ENCODE results near the gene GPHA2.

Gene GPHA2

GRCh38 chr11:64925536-64926436 lies 9.9 kb downstream of the GPHA2 start:
- TF ChIP-seq, protein P1, sequence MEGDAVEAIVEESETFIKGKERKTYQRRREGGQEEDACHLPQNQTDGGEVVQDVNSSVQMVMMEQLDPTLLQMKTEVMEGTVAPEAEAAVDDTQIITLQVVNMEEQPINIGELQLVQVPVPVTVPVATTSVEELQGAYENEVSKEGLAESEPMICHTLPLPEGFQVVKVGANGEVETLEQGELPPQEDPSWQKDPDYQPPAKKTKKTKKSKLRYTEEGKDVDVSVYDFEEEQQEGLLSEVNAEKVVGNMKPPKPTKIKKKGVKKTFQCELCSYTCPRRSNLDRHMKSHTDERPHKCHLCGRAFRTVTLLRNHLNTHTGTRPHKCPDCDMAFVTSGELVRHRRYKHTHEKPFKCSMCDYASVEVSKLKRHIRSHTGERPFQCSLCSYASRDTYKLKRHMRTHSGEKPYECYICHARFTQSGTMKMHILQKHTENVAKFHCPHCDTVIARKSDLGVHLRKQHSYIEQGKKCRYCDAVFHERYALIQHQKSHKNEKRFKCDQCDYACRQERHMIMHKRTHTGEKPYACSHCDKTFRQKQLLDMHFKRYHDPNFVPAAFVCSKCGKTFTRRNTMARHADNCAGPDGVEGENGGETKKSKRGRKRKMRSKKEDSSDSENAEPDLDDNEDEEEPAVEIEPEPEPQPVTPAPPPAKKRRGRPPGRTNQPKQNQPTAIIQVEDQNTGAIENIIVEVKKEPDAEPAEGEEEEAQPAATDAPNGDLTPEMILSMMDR (IDR thresholded peaks at IDR 0.05; ENCODE audit: low read depth, low read length, missing control alignments) = no peak
- in situ Hi-C loops (cut with HindIII; ENCODE audit: low sequenced_read_pairs) = no loop called here
- H3K4me3 ChIP-seq (ENCODE audit: low read depth, low read length) = peak overlapping the region; percentile 75
- DNase-seq (ENCODE audit: low read depth) = no peak

- TF ChIP-seq, protein P1 (IDR thresholded peaks at IDR 0.05; ENCODE audit: low read depth, low read length, missing control alignments) = no peak
- DNase-seq (ENCODE audit: low read depth) = no peak
- H3K4me3 ChIP-seq (ENCODE audit: low read depth, low read length) = peak overlapping the region; percentile 75
Observed at GRCh38 chr11:64924910-64925284, 10.8 kb downstream of the GPHA2 start.

GRCh38 chr11:64923944-64924909 lies 11.5 kb downstream of the GPHA2 start, which contains the start of gene PPP2R5B:
Gene PPP2R5B (plus strand): TSS chr11:64924689. CDS start chr11:64925735, 1,046 bp downstream.
- peak within 1 kb of the TSS; percentile 75 for H3K4me3 ChIP-seq (ENCODE audit: low read depth, low read length)
- DNase-seq (ENCODE audit: low read depth) = peak; percentile 74
- in situ Hi-C loops (cut with HindIII; ENCODE audit: low sequenced_read_pairs) = no loop called here
- TF ChIP-seq, protein P1 (IDR thresholded peaks at IDR 0.05; ENCODE audit: low read depth, low read length, missing control alignments) = no peak

More at GRCh38 chr11:64924910-64925284, 10.8 kb downstream of the GPHA2 start:
- in situ Hi-C loops (cut with HindIII; ENCODE audit: low sequenced_read_pairs) = no loop called here

DNA sequence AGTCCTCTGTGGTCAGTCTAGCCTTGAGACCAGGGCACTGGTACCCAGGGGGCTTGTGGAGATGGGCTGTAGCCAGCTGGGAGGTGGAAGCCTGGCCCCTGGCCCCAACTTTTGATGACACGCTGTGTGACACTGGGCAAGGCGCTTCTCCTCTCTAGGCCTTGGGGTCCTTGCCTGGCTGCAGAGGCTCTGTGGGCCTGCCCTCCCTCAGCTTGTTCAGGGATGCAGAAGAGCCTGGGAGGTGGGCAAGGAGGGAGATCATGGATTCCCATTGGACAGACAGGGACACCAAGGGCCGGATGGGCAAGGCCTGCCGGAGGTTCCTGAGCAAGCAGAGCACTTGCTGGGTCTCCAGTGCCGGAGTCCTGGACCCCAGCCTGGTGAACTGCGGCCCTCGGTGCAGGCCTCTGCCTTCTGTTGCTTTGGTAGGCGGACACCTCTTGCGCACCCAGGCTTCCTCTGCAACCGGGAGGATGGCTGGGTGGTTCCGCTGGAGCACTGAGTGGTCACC lies 12.5 kb downstream of the GPHA2 start:
- no peak for DNase-seq (ENCODE audit: low read depth)
- TF ChIP-seq, protein P1 (IDR thresholded peaks at IDR 0.05; ENCODE audit: low read depth, low read length, missing control alignments) = no peak
- in situ Hi-C loops (cut with HindIII; ENCODE audit: low sequenced_read_pairs) = no loop called here
- H3K4me3 ChIP-seq (ENCODE audit: low read depth, low read length) = no peak overlapping the region

DNA sequence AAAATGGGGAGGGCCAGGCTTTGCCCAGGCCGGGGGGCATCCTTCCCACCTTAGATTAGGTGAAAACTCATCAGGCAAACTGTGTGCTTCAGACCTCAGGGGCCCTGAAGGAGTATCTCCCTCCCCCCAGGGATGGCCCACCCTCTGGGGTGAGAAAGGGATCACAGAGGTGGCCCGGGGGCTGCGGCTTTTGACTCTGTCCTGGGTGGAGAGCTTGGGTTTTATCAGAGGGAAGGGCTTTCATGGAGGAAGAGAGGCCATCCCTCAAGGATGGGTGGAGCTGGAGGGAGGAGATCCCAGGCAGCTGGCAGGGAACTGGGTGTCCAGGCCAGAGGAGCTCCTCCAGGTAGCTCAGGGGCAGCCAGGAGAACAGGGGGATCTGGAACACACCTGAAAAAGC lies 14.3 kb downstream of the GPHA2 start:
- DNase-seq (ENCODE audit: low read depth) = no peak
- TF ChIP-seq, protein P1 (IDR thresholded peaks at IDR 0.05; ENCODE audit: low read depth, low read length, missing control alignments) = no peak
- in situ Hi-C loops (cut with HindIII; ENCODE audit: low sequenced_read_pairs) = no loop called here
- no peak overlapping the region for H3K4me3 ChIP-seq (ENCODE audit: low read depth, low read length)

DNA sequence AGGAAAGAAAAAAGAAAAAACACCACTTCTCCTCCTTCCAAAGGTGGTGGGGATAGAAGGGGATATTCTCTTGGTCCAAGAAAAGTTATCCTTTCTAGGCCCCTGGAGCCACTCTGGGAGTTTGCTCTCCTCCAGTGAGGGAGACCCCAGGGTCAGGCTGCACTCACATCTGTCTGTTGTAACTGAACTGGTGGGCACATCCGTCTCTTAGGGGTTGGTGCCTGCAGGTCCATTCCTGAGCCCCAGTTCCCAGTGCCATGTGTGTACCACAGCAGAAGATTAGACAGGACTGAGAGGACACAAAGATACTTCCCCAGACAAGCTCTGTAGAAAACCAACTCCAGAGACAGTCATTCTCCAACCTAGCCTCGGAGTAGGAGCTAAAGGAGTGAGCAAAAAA lies 15.6 kb downstream of the GPHA2 start:
- in situ Hi-C loops (cut with HindIII; ENCODE audit: low sequenced_read_pairs) = no loop called here
- TF ChIP-seq, protein P1 (IDR thresholded peaks at IDR 0.05; ENCODE audit: low read depth, low read length, missing control alignments) = no peak
- H3K4me3 ChIP-seq (ENCODE audit: low read depth, low read length) = no peak overlapping the region
- DNase-seq (ENCODE audit: low read depth) = no peak
